Activated CD4-positive, alpha-beta T cell treated with anti-CD3 and anti-CD28 coated beads, Interleukin-2, amount 50 U/mL, for 16 hours (primary cell): ENCODE data around the gene LTK.

Experiments used
- DNase-seq: peaks from one replicate; pipeline ENCODE4 v3.0.0-alpha.2; 2020

The LTK gene

DNA sequence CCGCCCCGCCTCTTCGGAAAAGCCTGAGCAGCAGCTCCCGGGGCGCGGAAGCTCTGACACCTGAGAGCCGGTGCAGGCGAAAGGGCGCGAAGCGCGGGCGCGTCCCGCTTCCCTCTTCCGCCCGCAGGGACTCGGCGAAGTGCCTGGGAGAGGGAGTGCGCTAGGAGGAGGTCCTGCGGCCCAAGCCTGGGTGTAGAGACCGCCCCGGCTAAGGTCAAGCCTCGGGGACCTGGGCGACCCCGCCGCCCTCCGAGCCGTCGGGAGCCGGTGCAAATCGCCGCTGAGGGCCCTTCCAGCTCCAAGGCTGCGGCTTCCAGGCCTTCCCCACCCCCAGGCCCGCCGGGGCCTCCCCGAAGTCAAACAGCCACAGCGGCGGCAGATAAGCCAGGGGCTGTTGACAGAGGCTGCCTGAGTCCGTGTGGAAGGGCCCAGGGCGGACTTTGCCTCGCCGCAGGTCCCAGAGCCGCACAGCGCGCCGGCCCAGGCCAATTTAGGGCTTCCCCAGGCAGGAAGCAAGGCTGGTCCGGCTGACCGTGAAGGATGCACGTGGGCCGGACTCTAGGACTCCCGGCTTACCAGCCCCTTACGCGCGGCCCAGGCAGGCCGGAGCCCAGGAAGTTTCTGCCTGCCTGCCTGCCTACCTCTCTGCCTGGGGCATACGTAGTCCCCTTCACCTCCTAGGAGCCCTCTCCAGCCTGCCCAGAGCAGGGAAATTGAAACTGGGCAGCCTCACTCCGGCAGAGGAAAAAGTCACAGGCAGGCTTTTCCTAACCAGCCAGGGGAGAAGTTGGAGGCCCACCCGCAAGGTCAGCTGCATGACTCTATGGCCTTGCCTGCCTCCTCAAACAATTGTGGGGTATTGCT, 17.7 kb downstream of the LTK start:
- no peak for DNase-seq

DNA sequence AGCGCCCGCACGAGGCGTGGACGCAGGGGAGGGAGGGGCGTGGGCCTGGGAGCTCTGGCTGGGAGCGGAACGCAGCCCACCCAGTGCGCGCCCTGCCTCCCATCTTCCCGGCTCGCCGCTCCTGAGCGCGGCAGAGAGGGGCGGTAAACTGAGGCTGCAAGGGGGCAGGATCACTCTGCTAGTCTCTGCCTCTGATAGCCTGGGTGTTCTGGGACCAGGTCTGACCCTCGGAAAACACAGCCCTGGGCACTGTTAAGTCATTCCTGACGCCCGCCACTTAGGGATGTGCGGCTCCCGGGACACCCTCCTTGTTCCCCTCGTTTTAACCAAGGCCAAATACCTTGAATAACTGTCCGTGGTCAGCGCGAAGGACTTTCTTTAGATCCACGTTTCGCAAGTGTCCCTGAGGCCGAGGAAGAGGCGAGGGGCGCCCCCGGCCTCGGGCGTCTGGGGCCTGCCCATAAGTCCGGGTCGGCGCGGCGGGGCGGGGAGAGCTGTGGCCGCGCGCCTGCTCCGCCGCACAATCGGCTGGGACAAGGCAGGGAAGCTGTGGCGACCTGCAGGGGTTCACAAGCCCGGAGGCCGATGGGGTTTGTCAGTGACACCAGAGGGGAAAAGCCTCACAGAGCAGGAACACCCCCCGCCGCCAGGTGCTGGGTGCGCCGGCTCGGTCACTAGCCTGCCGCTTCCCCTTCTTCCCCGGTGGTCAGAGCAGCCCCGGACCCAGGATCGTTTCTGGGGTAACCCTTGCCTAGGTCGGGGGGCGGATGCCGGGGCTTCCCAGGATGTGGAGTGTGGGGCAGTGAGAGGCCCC, 18.5 kb downstream of the LTK start:
- DNase-seq, result no peak

DNA sequence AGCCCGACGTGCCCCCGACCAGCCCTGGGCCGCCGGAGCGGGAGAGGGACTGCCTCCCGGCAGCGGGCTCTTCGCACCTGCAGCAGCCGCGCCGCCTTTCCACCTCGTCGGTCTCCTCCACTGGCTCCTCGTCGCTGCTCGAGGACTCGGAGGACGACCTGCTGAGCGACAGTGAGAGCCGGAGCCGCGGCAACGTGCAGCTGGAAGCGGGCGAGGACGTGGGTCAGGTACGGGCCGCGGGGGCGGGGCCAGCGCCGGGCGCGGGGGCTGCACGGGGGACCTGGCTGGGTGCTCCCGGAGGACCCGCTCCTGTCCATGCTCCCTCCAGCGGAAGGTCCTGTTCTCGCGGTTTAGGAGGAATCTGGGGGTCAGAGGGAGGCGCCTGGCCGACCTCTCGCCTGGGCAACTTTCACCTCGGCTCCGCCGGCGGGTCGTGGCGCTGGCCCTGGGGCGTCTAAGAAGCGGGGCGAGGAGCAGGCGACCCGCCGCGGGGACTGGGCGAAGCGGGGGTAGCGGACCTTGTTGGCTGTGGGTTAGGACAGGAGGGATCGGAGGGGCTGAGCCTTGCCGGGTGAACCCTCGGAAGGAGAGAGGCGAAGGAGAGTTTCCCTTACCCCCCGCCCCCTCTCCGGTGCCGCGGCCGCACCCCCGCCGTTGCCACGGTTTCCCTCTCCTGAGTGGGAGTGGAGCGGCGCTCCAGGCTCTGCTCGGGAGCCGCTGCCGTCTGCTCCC, 19.3 kb downstream of the LTK start:
- DNase-seq, result no peak

DNA sequence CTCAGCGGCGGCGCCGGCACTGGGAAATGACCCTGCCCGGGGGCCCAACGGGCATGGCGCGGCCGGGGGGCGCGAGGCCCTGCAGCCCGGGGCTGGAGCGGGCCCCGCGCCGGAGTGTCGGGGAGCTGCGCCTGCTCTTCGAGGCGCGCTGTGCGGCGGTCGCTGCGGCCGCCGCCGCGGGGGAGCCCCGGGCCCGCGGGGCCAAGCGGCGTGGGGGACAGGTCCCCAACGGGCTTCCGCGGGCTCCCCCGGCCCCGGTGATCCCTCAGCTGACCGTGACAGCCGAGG, 19.8 kb downstream of the LTK start:
- no peak for DNase-seq

DNA sequence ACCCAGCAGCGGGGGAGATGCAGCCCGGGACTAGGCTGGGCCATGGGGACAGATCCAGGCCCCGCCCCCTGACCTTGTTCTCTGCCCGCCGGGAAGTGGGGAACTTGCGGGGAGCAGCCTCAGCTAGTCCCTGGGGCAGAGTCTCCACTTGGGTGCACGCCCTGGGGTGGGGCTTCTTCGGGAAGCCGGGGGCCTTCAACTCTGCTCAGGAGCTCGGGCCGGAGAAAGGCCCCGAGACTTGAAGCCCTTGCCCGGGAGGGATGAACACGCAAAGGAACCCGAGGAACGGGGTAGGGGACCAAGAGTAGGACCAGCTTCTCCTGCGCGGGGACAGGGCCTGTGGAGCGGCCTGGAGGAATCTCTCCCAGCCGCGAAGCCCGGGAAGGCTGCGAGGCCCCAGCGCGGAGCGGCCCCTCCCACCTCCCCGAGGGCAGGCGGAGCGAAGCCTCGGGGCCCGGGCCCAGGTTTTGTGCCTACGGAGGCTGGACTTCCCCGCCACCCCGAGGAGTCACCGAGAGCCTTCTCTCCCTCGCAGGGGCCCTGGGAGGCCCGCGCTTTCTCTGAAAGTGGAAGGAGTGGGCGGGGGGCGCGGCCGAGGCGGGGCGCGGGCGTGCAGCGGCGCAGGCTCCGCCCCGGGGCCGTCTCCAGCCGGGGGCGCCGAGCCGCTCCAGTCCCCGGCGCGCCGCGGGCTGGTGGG, 20.3 kb downstream of the LTK start, which contains the start of gene ITPKA:
Gene ITPKA, plus strand, starts transcription at position 670 of the 697 bp plus-strand sequence. CDS start 54 bp downstream, outside the sequence.
- peak; percentile 85 for DNase-seq

DNA sequence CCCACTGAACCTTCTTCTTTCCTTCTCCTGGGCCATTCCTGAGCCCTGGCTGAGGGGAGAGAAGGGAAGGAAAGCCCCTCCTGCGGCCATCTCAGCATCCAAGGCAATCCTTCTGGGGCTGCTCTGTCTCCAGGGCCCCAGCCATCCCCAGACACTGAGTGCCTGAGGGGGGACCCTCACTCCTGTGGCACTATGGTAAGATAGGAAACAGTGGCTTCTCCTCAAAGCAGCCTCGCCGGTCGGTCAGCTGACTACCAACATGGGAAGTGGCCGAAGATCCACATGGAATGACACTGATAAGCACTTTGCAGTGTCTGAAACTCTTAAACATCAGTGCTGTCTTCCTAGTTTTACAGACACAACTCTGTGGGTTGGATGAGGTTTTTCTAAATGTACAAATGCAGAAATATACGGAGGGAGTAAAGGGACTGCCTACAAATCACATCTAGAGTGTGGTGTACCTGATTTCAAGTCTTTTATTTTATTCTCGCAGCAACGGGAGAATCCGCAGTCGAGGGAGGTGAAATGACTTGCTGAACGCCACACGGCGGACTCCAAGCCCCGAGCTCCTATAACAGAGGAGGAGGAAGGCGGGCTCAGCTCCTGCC, 20.9 kb downstream of the LTK start:
- no peak for DNase-seq

DNA sequence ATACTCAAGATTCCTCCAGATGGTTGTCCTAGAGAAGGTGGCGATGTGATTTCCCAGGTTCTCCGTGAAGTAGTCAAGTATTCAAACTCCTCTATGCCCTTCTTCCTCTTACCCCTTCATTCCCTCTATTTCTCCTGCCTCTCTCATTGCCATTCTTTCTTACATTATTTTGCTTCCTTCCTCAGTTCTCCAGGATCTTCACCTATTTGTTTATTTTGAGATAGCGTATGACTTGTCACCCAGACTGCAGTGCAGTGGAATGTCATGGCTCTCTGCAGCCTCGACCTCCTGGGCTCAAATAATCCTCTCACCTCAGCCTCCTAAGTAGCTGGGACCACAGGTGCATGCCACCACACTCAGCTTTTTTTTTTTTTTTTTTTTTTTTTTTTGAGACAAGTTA, 21.7 kb downstream of the LTK start:
- no peak for DNase-seq

DNA sequence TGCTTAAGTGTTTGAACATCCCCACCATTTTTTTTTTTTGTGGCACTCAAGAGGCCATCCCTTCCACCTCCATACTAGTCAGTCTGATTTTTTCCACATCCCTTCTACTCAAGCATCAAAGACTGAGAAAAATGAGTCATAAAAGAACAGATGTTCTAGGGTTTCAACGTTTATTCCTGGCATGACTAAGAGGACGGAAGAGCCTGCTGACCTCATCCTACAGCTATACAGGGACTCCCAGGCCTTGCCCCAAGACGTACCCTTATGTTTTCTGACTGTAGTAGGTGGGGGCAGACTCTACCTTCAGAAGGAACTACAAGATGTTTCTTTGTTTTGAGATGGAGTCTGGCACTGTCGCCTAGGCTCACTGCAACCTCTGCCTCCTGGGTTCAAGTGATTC, 23.3 kb downstream of the LTK start:
- DNase-seq, result peak; percentile 91

DNA sequence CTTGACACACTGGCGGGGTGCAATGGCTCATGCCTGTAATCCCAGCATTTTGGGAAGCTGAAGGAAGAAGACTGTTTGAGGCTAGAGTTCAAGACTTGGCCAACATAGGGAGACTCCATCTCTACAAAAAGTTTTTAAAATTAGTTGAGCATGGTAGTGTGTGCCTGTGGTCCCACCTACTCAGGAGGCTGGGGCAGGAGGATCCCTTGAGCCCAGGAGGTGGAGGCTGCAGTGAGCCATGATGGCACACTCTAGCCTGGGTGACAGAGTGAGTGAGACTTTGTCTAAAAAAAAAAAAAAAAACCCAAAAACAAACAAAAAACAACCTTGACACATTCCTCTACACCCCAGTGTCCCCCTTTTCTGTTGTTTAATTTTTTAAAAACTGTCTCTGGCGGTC, 24.0 kb downstream of the LTK start:
- DNase-seq, result no peak

DNA sequence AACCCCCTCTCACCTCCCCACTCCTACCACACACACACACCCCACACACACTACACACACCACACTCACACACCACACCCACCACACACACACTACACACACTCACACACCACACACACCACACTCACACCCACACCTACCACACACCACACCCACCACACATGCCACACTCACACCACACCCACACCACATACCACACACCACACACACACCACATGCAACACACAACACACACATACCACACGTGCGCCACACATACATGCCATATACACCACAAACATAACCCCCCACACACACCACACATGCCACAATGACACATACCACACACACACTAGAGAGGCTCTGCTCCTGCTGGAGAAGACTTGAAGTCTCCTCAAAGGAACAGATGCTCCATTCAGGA, 25.8 kb downstream of the LTK start:
- DNase-seq, result peak; percentile 47

DNA sequence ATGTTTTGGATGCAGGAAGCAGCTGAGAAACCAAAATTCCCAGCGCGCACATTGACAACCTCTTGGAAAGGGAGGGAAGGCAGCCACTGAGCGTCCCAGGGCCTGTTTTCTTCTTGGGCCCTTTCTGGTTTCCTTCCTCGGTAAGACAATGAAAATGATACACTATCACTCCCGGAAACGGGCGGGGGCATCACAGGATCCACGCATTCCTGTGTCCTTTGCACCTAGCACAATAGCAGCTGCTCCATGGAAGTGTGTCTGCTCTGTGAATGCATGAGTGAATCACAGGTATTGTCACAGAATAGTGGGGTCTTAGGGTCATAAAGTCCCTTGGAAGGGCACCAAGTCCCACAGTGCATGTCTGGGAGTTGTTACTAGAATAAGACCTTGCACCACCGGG, 26.2 kb downstream of the LTK start:
- no peak for DNase-seq

DNA sequence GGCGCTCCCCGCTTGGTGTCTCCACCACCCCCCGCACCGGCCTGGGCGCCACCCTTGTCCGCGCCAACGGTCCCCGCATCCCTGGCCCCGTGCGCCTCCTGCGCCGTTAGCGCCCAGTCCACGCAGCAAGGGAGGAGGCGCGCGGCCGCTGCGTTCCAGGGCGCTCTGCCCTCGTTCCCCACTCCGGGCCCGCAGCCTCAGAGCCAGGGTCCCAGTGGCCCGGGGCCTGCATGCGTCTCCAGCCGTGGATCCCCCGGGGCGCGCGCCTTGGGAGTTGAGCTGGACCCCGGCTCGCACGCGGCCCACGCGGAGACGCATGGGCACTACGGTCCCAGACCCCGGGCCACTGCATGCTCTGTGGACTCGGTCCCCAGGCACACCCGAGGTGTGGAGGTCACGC, 27.3 kb downstream of the LTK start:
- no peak for DNase-seq

DNA sequence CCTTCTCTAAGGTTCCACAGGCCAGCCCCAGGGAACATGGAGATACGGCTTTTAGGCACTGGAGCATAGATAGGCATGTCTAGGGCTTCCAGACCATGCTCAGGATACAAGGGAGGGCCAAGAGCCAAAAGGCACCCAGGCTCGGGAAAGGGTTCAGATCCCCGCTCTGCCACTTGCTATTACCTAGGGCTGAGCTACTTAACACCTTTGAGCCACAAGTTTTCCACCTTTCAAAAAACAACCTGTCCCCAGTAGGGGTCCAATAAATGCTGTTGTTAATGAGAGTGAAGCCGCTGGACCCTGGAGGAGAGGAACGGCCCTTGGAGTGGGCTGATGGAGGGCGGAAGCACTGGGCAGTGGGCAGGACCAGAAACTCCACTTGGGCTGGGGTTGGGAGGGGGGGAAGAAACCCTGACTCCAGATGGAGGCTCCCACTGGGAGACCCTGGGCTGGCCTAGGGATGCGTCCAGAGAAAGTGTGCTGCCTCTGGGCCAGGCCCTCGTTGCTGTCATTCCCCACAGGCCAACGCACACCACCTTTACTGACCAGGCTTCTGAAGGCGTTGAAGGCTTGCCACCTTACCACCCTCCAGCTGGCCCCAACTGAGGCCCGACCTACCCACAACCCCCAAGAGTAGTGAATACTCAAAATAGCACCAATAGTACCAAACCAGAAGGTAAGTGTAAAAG, 28.5 kb downstream of the LTK start:
- DNase-seq, result no peak

DNA sequence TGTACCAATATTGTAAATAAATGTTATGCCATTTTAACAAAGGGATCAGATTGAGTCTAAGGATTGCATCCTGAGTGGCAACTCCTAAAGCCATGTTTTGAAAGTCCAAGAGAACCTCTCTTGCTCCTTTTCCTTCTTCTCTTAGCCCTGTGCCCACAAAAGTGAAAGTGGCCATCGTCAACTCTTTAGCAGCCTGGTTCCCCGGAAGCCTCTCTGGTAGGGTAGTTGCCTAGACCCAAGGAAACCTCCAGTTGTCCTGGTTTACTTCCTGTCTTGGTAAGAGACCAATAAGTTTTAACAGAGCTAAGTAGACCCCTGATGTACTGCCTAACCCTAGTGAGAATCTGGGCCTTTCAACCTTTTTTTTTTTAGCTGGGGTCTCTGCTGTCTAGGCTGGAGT, 30.1 kb downstream of the LTK start:
- peak; percentile 56 for DNase-seq

DNA sequence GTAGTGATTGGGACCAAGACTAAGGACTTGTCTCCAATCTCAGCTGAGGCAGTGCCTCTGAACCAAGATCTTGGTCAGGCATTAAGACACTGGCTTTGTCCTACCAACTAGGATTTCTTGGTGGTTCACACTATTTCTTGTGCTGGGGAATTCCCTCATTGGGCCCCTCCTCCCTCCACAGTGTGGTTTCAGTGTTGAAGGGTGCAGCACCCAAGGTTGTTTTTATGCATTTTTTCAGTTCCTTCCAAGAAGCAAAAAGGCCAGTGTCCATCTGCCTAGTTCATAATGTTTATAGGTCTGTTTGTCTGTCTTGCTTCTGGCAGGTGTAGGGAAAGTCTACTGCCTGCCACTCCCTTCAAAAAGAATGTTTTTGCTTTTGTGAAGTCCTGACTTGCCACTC, 30.5 kb downstream of the LTK start:
- peak; percentile 62 for DNase-seq

DNA sequence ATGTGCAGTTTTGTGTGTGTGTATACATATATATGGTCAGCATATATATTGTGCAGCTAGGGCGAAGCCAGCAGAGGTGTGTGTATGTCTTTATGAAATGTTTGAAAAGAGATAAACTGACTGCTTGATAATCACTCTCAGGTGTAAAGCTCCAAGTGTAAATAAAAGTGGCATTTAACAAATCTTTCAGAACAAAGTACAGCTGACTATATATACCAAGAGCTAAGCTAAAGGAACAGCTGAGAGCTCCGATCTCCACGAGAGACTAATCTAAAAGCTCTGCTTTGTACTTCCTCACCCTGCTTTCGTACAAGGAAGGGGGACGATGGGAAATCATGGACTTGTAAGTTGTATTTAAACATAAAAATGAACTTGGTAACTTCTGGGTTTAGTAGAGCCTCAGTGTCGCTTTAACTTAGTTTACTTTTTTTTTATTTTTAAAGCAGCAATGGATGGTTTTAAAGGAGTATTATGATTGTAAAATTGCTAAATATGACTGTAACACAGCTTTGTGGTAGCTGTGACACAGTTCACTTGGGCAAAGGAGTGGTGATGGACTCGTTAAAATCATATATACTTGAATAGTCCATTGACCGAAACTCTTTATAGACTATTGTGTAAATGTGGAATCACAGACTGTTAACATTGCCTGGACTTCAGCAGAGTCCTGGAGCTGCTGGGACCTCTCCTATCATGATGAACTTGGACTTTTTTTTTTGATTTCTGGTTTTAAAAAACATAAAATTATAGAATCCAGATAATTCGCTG, 31.3 kb downstream of the LTK start:
- no peak for DNase-seq

DNA sequence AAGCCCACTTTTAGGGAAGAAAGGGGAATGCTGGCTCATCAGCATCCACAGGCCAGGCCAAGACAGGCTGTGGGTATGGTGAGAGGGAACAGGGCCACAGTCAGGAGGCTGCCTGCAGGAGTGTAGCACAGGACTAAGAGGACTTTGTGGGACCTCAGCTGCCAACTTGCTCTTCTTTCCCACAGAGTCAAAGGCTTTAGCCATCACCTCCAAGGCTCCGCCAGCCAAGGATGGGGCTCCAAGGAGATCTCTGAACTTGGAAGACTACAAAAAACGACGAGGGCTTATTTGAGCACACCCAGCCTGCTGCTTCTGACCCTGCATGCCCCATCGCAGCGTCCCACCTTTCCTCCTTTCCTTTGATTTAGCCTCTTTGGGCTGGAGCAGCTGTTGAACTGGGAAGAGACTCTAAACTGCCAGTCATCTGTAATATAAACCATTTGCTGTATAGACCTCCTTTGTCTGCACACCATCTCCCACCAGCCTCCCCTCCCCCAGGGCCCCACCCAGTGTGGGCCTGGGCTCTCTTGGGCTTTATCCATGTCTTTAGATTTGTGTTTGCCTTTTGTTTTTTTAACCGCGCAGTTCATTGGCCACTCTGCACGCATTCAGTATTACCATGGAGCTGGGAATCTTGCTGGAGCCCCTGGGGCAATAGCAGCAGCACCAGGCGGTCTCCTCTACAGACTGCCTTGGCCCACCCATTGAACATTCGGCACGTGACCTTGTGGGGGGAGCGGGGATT, 33.1 kb downstream of the LTK start:
- no peak for DNase-seq

DNA sequence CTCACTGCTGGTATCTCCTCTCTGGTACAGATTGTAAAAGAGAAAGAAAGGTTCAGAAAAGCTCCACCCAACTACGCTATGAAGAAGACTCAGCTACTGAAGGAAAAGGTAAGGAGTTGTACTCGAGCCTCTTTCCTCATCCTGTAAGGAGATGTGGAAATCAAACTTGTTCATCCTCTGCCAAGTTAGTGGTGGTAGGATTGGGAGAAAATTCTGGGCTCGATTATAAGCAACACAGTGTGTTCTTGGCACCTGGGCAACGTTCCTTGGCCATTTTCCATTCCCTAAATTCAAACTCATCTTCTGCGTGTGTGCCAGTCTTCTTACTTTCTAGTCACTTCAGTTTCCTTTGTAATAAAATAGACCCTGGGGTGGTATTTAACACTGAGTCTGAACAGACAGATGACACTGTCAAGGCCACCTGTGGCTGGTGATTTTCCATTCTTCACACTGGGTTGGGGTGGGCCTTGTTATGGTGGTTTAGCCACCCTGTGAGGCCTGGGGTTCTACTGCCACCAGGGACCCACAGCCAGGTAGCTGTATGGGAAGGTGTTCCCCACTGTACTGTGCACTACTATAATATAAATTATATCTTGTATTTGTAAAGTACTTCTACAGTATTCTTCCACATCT, 37.1 kb downstream of the LTK start:
- no peak for DNase-seq

DNA sequence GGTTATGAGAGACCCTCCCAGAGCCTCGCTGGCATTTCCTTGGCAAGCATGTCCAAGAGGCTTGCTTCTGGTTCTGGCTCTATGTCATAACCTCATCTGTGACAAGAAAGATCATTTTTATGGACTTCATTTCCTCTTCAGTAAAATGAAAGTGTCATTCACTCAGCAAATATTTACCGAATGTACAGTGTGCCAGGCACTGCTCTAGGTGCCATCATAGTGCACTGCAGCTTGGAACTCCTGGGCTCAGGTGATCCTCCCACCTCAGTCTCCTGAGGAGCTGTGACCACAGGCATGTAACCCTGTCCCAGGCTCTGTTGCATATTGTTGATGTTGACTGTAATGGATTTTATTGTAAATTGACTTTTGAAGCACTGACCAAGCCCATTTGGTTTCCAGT, 38.7 kb downstream of the LTK start:
- DNase-seq, result no peak

DNA sequence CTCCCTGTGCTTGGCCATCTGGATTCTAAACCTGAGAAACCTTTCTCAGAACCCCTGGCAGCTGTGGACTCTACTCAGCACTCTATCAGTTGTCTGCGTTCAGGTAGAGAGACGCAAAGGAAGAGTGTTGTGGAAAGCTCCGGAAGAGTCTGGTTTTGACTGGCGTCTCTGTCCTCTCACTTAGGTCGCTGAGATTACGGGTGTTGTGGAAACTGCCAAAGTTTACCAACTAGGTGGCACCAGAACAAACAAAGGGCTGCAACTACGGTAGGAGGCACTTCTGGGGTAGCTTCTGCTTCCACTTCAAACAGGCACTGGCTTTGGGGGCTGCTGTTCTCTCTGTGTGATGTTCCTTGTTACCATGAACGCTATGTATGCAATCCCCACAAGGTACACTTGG, 39.2 kb downstream of the LTK start:
- no peak for DNase-seq
